Tibial nerve (tissue), 4 donors: ENCODE measurements around the gene DLG5.

Source experiments
- CTCF ChIP-seq, 5 experiments: fragments of 200-600 bp in 3 of 5; fragments of 450-650 bp in 2 of 5; sonication (generic) in 3 of 5; IDR thresholded peaks; one replicate each; pipeline ENCODE4 v1.5.1; 2016 to 2019; ENCODE audit warnings: antibody characterized with exemption in 5 of 5, mild to moderate bottlenecking in 3 of 5, moderate library complexity in 2 of 5
- EP300 ChIP-seq, 2 donors: sonication (generic); formaldehyde crosslinking; IDR thresholded peaks; one replicate each; pipeline ENCODE4 v1.6.1; 2017; ENCODE audit warnings: antibody characterized with exemption in 2 of 2, mild to moderate bottlenecking in 1 of 2
- POLR2A ChIP-seq, 2 donors: fragments of 450-650 bp; IDR thresholded peaks; one replicate each; pipeline ENCODE4 v1.6.1; 2017; ENCODE audit warnings: antibody characterized with exemption in 2 of 2, mild to moderate bottlenecking in 2 of 2, moderate library complexity in 2 of 2

- no peak for TF ChIP-seq CTCF (IDR thresholded peaks at IDR 0.05)
- TF ChIP-seq POLR2A (IDR thresholded peaks at IDR 0.05): no peak
- no peak for TF ChIP-seq EP300 (IDR thresholded peaks at IDR 0.05)
Measured at GRCh38 chr10:77845451-77845850, 81.1 kb downstream of the DLG5 start.
